Middle frontal gyrus (tissue), 1 donor: Measurements from ENCODE around the gene LRRC36.

ENCODE experiments used
- DNase-seq: peaks from one replicate; pipeline ENCODE4 v3.0.0-alpha.2; 2015; ENCODE audit warnings: low spot score; ENCODE audit errors: extremely low spot score

LRRC36 gene

DNA sequence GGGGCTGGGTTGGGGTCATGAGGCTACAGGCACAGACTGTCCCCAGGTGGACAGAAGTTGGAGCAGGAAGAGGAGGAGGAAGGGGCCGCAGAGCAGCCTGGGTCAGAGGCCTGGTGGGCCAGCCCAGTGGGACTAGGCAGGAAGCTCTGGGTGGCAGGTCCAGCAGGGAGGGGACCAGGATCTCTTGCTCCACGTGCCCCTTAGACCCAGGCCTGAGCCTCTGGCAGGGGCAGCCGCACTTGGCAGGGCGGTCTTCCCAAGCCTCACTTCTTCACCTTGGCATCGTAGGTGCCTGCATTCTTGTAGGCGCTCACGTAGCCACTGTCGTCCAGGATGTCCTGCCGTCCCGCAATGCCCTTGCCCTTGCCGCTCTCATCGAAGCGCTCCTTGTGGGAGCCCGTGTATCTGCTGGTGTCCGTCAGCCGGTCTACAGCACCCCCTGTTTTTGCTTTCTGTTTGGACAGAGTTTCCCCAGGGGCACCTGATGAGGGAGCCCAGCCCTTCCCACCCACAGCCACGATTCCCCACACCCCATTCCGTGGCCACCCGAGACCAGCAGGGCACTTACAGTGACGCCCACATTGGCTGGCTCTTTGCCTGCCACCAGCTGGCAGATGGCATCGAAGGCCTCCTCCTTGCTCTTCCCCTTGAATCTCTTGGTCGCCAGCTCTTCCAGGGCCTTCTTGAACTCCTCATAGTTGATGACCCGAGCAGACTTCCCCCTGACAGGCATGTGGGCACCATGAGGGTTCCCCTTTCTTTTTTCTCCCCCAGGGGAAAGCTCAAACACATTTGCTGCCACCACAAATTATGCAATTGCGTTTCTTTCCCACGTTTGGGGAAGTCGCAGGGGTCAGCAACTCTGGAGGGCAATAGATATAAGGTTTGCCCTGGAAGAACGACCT is 63.5 kb downstream of the LRRC36 start:
- DNase-seq, result no peak

DNA sequence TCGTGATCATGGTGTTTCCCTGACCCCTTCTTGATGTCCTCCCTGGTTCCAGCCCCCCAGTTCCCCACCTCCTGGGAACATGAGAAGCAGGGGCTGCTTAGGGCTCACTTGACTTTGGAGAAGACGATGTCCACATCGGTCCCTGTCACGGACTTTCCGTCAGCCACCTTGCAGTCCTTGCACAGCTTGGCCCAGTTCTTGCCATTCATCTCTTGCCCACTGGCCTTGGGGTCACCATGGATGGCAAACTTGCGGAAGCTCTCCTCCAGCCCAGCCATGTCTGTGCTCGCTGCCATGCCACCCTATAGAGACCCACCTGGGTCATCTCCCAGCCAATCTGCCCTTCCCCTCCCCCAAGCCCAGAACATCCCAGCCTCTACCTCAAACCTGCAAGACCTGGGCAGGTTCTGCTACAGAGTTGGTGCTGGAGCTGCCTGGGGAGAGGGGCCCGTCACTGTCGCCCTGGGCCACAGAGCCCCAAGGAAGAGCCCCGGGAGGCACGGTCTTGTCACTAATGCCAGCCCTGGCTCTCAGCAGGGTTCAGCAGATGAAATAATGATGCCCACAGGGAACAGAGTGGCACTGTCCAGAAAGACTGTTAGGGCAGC is 64.3 kb downstream of the LRRC36 start:
- no peak for DNase-seq

DNA sequence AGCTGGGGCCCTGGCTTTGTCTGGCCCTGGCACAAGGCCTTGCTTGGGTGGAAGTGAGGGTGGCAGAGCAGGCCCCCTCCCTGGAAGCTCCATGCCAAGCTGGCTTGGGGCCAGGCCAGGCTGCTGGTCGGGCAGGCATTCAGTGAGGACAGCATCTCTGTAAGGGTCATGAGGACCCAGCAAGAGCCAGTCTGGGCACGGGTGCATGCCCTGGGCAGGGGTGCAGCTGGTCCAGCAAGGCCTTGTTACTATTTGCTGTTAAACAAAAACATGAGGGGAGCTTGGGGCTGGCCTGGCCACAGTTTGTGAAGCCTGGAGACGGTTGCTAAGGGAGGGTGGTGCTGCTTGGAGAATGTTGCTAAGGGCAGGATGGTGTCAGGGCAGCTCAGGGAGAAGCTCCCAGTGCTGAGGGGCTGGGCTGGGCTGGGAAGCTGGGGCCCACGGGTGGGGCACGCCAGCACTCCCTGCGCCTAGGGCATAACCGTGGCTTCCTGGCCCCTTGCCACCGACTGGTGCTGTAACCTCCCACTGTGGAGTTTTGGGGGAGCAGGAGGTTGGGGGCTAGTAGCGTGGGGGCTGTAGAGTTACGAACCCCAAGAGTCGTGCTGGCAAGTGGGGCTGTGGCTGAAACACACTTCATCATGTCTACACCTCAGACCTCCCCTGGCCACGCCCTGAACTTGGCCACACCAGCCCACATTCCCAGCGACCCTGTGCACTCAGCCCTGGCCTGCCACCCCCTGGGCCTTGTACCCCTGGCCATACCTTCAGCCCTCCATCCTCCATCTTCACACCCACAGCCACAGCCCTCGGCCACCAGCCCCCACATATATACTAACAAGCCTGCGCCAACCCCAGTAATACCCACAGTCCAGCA is 65.0 kb downstream of the LRRC36 start:
- peak; percentile 89 for DNase-seq

DNA sequence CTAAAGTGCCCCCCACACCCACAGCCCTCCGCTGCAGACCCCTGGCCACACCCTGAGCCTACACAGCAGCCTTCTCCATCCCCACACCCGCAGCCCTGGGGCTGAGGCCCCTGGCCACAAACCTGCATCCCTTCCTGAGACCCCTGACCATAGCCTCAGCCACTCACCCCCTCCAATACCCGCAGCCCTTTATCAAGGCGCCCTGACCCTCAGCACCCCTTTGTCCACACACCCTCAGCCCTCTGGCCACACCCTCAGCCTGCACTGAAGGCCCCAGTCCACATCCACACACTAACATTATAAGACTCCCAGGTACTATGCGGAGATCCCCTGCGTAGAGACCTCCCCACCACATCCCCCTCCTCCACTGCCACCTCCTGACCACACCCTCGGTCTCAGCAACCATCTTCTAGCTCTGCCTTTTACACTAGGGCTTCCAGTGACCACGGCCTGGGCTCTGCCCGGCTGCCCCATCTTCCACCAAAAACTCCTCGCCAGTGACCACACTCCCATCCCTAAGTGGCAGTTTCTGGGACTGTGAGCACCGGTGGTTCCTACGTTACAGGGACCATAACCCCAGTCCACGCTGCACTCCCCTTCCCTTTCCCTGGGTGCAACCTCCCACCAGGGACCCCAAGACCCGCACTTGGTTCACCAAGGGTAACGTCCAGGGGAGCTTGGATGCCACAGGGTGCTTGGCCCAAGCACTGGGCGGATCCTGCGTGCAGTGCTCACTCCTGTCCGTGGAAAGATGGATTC is 65.9 kb downstream of the LRRC36 start:
- DNase-seq, result no peak

DNA sequence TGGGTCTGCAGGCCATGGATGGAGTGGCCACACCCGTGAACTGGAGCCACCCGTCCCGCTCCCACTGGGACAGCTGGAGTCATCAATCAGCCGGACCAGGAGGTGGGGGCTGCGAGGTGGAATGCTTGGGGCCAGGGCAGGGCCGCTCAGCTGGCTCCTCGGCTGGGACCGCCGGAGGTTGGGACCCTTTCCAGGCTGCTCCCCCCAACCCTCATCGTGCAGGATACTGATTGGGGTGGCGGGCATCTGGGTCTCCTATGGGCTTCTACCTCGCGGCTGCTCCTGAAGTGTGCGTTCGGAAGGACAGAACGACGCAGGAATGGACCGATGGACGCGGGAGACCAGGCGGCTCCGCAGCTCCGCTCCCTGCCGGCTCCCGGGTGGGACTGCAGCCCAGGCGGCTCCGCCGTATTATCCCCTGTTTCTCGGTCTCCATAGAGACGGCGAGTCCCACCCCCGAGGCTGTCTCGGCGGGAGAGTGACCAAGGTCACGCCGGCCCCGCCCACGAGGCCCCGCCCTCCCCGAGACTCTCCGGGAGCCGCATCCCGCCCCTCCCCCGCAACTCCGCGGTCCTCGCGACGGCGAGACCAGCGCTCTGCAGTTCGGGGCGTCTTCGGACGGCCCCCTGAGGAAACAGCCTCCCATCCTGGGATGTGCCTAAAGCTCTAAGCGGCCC is 66.6 kb downstream of the LRRC36 start, which contains the start of gene TPPP3:
Gene TPPP3 (minus strand): TSS at position 388 of the 677 bp plus-strand sequence. CDS start 2,387 bp downstream, outside the sequence.
- peak; percentile 63 for DNase-seq

DNA sequence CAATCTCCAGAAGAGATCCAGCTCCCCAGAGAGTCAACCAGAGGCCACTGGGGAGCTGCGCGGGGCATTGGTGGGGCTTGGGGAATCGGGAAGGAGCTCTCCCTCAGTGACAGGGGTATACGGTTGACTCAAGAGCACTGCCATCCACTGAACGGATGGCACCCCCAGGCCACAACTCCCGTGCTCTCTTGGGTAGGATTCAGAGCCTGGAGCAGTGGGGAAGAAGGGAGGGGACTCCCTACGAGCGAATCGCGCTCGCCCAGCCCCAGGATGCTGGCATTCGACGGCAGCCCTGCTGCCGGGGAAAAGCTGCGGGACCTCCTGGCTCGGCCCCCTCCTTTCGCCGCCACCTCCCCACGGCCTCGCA is 67.2 kb downstream of the LRRC36 start:
- no peak for DNase-seq

DNA sequence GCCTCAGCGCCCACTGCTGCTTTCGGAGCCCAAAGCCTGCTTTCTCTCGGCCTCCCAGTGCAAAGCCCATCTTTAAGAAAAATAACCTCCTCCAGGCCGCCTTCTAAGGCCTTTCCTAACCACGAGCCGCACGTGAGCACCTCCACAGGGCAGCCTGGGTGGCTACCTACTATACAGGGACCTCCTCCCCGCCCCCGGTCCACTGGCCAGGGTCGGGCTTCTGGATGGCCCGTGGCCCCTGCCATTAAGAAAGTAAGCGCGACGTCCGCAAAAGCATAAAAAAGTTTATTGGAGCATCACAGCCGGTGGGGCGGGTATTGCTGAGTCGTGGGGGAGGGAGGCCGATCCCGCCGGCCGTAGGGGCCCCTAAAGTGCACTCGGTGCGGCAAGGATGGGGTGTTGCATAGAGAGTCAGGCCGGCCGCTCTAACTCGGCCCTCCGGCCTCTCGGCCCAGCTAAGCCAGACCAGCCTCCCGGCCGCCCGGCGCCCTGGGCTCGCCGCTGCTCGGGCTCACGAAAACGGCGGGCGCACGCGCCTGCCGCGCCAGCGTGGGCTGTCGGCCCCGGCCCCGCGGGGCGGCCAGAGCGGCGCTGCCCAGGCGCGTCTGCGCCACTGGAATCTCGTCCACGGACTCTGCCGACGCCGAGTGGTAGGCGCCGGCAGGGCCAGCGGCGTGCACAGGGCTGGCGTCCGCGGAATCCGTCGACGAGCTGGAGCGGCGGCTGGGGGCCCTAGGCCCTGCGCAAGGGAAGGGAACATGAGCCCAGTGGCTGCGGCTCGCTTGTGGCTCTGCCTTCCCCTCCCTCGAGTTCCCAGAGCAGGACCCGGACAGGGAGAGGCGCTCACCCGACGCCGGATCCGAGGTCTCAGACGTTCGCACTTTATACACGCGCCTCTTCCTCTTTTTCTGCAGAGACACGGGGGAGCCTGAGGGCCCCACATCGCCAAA is 67.8 kb downstream of the LRRC36 start:
- DNase-seq, result no peak

DNA sequence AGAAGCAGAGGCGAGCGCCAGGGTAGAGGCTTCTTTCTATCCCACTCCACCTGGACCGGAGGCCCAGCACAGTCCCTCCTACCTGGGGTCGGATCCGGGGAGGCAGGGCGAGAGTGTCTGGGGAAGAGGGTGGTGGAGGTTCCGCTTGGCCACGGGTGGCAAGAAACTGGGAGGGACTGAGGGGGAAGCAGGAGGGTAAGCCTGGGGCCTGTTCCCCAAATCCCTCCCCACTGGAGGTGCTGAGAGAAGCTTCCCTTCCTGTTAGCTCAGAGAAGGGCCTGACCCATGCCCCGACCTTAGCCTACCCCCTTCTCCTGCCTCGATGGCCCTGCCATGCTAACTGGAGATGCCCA is 68.5 kb downstream of the LRRC36 start:
- no peak for DNase-seq

DNA sequence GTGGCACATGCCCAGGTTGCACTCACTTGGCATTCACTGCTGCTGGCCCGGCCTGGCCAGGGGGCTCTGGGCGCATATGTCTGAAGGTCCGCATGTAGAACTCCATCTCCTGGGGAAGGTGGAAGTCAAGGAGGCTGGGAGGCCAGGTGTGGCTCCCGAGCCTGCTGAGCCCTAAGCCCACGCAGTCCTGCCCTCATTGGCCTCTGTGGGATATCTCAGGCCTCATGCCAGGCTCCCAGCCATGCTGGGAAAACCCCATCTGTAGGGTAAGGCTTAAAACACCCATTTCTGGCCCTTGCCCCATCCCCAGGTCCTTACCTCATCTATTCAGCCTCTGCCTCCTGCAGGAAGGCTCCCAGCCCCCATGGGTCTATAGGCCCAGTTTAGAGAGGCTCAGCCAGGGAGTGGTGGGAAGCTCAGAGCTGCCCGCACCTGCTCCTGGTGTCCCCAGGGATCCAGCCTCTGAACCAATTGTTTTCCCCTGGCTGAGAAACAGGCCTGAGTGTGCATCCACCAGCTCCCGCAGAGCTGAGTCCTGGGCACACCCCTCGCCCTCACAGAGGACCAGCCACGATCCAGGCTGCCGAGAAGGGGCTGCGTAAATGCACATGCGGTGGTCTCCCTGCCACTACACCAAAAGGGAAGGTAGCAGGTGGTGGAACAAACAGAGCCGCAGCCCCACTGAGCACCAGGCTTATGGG is 69.0 kb downstream of the LRRC36 start:
- DNase-seq, result no peak

DNA sequence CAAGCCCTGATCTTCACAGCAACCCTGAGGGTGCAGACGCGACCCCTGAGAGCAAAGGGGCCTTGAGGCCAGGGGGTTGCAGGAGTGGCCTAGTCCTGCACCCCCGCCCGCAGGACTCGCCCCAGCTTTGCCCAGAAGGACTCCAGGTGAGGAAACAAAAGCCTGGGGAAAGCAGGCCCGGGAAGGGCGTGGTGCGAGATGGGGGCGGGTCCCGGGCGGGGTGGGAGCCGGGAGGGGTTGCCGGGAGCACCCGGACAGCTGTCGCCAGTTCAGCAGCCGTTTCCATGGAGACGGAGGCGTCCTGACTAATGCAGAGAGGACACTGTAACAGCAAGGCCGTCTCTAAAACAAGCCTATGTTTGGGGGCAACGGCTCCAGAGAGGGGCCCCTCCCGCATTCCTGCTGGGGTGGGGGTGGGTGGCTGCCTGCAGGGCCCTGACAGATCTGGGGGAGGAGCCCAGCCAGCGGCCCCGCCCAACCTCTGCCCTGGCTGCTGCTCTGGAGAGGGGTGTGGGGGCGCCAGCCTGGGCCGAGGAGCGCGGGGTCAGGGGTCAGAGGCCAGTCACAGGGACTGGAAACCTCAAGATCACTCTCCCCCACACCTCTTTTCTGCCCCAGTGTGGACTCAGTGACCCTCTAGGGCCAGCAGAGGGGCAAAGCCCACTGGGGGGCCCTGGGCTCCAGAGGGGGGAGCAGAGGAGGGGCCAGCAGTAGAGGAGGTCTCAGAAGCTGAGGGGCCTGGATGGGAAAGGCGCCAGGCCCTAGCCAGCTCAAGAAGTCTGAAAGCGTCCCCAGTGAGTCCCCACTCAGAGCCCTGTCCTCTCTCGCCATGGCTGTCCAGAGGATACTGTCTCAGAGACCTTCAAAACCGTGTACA is 69.8 kb downstream of the LRRC36 start:
- no peak for DNase-seq

DNA sequence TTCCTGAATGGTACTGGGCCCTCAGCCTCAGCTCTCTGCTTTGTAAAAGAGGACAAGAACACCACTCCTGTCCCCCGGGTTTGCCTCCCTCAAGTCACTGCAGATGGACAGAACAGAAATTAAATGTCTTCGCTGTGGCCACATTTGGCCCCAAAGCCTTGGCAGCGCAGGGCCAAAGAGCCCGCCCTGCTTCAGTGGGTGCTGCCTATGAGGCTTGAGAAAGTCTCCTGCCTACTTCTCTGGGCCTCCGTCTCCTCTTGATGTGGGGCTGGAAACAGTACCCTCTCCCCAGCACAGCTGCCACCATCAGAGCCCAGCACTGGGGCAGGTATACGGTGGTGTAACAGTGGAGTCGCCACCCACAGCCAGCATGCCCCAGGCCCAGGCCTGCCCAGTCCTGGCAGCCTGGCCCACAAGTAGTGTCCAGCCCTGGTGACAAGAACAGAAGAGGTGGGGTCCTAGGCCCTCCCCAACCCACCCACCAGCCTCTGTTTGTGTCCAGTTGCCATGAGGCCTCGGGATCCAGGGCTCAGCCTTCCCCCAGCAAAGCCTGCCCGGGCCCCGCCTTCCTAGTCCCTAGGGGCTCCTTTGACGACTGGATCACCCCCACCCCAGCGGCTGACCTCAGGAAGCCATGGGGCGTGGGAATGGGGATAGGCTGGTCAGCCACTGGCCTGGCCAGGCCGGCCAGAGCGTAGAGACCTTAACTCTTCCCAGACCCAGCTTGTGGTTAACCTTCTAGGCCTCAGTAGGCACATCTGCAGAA is 70.6 kb downstream of the LRRC36 start:
- DNase-seq, result no peak

DNA sequence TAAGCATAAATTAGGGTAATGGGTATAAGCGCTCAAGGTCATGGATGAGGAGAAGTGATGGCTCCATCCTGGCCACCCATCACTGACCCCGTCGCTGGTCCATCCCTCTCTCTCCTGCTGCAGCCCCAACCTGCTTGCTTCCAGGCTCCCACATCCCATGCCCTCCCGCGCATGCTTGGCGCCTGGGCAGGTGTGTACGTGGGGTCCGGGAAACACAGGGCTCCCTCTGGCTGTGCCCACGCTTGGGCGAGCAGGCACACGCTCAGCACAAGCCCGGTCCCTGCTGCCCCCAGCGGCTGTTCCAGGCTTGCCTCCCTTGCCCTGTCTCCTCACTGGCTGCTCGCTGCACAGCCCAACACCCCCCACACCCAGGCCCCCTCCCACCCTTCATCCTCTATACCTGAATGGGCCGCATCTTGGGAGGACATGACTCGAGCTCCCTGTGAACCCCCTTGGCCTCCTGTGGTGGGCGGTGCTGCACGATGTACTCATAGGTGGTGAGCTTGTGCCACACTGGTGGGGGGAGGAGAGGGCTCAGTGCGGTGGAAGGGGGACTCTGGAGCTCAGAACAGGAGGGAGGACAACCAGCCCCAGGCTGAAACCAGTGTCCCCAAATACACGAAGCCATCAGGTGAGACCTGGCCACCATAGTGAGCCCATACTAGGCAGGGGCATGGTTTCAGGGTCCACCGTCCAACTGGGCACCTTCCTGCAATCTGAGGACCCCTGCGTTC is 71.4 kb downstream of the LRRC36 start:
- DNase-seq, result no peak

DNA sequence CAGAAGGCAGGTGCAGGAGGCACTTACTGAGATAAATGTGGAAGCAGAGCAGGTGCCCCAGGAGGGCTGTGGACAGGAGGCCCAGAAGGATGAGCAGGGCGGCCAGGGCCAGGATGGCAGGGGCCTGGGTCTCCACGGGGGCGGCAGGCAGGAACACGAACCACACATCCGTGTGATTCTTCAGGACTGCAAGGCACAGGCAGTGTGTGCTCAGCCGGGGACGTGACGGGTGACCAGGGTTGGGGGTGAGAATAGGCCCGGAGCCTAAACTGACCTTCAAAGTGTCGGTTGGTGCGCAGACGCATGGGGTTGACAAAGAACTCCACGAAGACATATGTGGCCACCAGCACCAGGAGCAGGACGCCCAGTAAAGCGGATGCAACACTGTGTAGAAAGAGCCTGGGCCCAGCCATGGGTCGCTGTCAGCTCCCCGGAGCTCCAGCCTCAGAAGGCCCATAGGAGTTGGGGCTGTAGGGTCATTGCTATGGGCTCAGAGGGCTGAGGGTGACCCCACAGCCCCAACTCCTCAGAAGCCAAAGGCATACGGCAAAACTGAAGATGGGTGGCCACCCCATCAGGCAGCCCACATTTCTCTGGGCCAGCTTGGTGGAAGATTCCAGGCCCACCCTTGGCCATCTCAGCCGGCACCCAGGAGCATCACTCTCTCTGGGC is 72.1 kb downstream of the LRRC36 start:
- no peak for DNase-seq

DNA sequence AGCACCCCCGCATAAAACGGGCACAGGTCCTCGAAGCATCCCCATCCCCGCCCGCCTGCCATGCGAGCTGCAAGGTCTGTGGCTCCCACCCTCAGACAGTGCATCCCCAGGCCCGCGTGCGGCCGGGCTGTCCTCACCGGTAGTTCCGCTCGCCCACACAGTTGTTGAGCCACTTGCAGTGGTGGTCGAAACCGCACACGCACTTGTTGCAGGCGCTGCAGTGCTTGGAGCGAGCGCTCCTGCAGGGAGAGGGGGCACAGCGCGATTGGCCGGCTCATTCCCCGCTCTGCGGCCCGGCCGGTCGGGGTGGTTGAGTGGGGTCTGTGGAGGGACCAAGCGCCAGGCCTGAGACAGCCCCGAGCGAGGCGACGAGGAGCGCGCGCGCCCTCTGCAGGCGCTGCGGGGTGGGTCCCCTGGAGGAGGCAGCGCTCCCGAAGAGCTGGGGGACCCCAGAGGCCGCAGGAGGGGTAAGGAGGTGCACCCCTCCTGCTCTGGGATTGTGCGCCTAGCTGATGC is 72.7 kb downstream of the LRRC36 start:
- DNase-seq, result no peak
